Effector memory CD4-positive, alpha-beta T cell (primary cell): ENCODE measurements around the gene TMCC2.

ENCODE experiments used
- DNase-seq, 3 donors: peaks; one replicate each; pipeline ENCODE4 v3.0.0-alpha.2; 2020
- H3K27ac ChIP-seq: 2 replicates; pipeline ENCODE4 v1.7.0; 2013; ENCODE audit warnings: mild to moderate bottlenecking, low read length, moderate library complexity; ENCODE audit not compliant: insufficient read depth, poor library complexity, severe bottlenecking
- H3K27me3 ChIP-seq: replicated peaks from 2 replicates; pipeline ENCODE4 v1.7.0; 2013; ENCODE audit warnings: mild to moderate bottlenecking, low read length; ENCODE audit not compliant: insufficient read depth, control insufficient read depth, poor library complexity, severe bottlenecking
- H3K36me3 ChIP-seq: 2 replicates; pipeline ENCODE4 v1.7.0; 2013; ENCODE audit warnings: mild to moderate bottlenecking, low read length, moderate library complexity; ENCODE audit not compliant: control insufficient read depth, insufficient read depth
- H3K4me1 ChIP-seq: 2 replicates; pipeline ENCODE4 v1.7.0; 2013; ENCODE audit warnings: low read length, mild to moderate bottlenecking; ENCODE audit not compliant: control insufficient read depth, insufficient read depth, poor library complexity, severe bottlenecking
- H3K4me3 ChIP-seq: 2 replicates; pipeline ENCODE4 v1.7.0; 2013; ENCODE audit warnings: low read length, low read depth, mild to moderate bottlenecking; ENCODE audit not compliant: insufficient read depth, poor library complexity, severe bottlenecking
- H3K9me3 ChIP-seq: 2 replicates; pipeline ENCODE4 v1.7.0; 2013; ENCODE audit warnings: mild to moderate bottlenecking, low read length, moderate library complexity; ENCODE audit not compliant: control insufficient read depth

The TMCC2 gene

GRCh38 chr1:205247130-205247921, 19.6 kb downstream of the TMCC2 start:
- Histone ChIP-seq H3K36me3 (no peaks in the 10 kb centered on the region), H3K9me3 (no peaks in the 10 kb centered on the region), H3K4me3 (no peak overlapping the region), H3K27me3 (no peaks in the 10 kb centered on the region), H3K4me1 (no peaks in the 10 kb centered on the region), H3K27ac (no peak overlapping the region)
- no peak for DNase-seq

- Histone ChIP-seq H3K4me1 (no peaks in the 10 kb centered on the region), H3K27me3 (no peaks in the 10 kb centered on the region), H3K27ac (no peak overlapping the region), H3K36me3 (no peaks in the 10 kb centered on the region), H3K4me3 (no peak overlapping the region), H3K9me3 (no peaks in the 10 kb centered on the region)
- DNase-seq, result no peak
Observed at GRCh38 chr1:205248793-205249601, 21.3 kb downstream of the TMCC2 start.

GRCh38 chr1:205249651-205250050, 21.9 kb downstream of the TMCC2 start:
- Histone ChIP-seq H3K4me1 (no peaks in the 10 kb centered on the region), H3K9me3 (no peaks in the 10 kb centered on the region), H3K36me3 (no peaks in the 10 kb centered on the region), H3K4me3 (no peak overlapping the region), H3K27me3 (no peaks in the 10 kb centered on the region), H3K27ac (no peak overlapping the region)
- DNase-seq, result no peak

- Histone ChIP-seq H3K27me3 (no peaks in the 10 kb centered on the region), H3K4me3 (no peak overlapping the region), H3K27ac (no peak overlapping the region), H3K36me3 (no peaks in the 10 kb centered on the region), H3K9me3 (no peaks in the 10 kb centered on the region), H3K4me1 (no peaks in the 10 kb centered on the region)
- DNase-seq, result no peak
Observed at GRCh38 chr1:205250699-205251098, 23.0 kb downstream of the TMCC2 start.

GRCh38 chr1:205251576-205251975, 23.8 kb downstream of the TMCC2 start:
- DNase-seq, result no peak
- Histone ChIP-seq H3K27ac (no peak overlapping the region), H3K36me3 (no peaks in the 10 kb centered on the region), H3K9me3 (no peaks in the 10 kb centered on the region), H3K4me3 (no peak overlapping the region), H3K27me3 (no peaks in the 10 kb centered on the region), H3K4me1 (no peaks in the 10 kb centered on the region)

GRCh38 chr1:205255941-205256780, 28.4 kb downstream of the TMCC2 start:
- Histone ChIP-seq H3K4me1 (no peaks in the 10 kb centered on the region), H3K27ac (no peak overlapping the region)

GRCh38 chr1:205256951-205257625, 29.3 kb downstream of the TMCC2 start:
- Histone ChIP-seq H3K4me1 (no peaks in the 10 kb centered on the region), H3K9me3 (no peaks in the 10 kb centered on the region), H3K4me3 (no peak overlapping the region), H3K27me3 (no peaks in the 10 kb centered on the region), H3K27ac (no peak overlapping the region), H3K36me3 (no peaks in the 10 kb centered on the region)
- no peak for DNase-seq

More at GRCh38 chr1:205255941-205256780, 28.4 kb downstream of the TMCC2 start:
- Histone ChIP-seq H3K27me3 (no peaks in the 10 kb centered on the region), H3K9me3 (no peaks in the 10 kb centered on the region), H3K4me3 (no peak overlapping the region), H3K36me3 (no peaks in the 10 kb centered on the region)
- peak; percentile 61 to 69 (median 63) for DNase-seq

- H3K4me1 ChIP-seq, result no peaks in the 10 kb centered on the region
- no peak overlapping the region for H3K27ac ChIP-seq
Observed at GRCh38 chr1:205257735-205258134, 30.0 kb downstream of the TMCC2 start.

GRCh38 chr1:205258261-205258691, 30.5 kb downstream of the TMCC2 start:
- Histone ChIP-seq H3K4me3 (no peak overlapping the region), H3K36me3 (no peaks in the 10 kb centered on the region), H3K4me1 (no peaks in the 10 kb centered on the region), H3K9me3 (no peaks in the 10 kb centered on the region), H3K27me3 (no peaks in the 10 kb centered on the region), H3K27ac (no peak overlapping the region)
- no peak for DNase-seq

More at GRCh38 chr1:205257735-205258134, 30.0 kb downstream of the TMCC2 start:
- H3K36me3 ChIP-seq, result no peaks in the 10 kb centered on the region
- DNase-seq, result no peak
- H3K9me3 ChIP-seq, result no peaks in the 10 kb centered on the region
- no peaks in the 10 kb centered on the region for H3K27me3 ChIP-seq
- no peak overlapping the region for H3K4me3 ChIP-seq
